H9 (cell line): Measurements from ENCODE around the gene POLR1D. TPM values are rescaled to one million over a fixed set of nuclear protein-coding genes. Genes with fewer than 3 reads are reported as not detected.
A peak's percentile ranks its signal among the peaks of the same experiment; 100 is the strongest.

Experiments
- DNase-seq: peaks from one replicate; pipeline ENCODE4 v3.0.0-alpha.2; 2017
- H2AFZ ChIP-seq: one replicate; pipeline ENCODE4 v1.6.1; 2013; ENCODE audit warnings: mild to moderate bottlenecking, low read length, control low read depth, moderate library complexity
- H2AK5ac ChIP-seq: 2 replicates; pipeline ENCODE4 v1.6.1; 2013; ENCODE audit warnings: low read length, control low read depth, mixed read lengths; ENCODE audit not compliant: insufficient read length
- H2BK120ac ChIP-seq: one replicate; pipeline ENCODE4 v1.6.1; 2013; ENCODE audit warnings: low read depth, mild to moderate bottlenecking, low read length, control low read depth, inconsistent platforms; ENCODE audit not compliant: poor library complexity, severe bottlenecking
- H2BK12ac ChIP-seq: 2 replicates; pipeline ENCODE4 v1.6.1; 2013; ENCODE audit warnings: low read length, control low read depth, mixed read lengths, low read depth; ENCODE audit not compliant: insufficient read length
- H2BK15ac ChIP-seq: 2 replicates; pipeline ENCODE4 v1.6.1; 2013; ENCODE audit warnings: low read depth, low read length, control low read depth
- H2BK20ac ChIP-seq: one replicate; pipeline ENCODE4 v1.6.1; 2013; ENCODE audit warnings: low read depth, mild to moderate bottlenecking, low read length, control low read depth, inconsistent platforms; ENCODE audit not compliant: poor library complexity, severe bottlenecking
- H2BK5ac ChIP-seq: 2 replicates; pipeline ENCODE4 v1.6.1; 2013; ENCODE audit warnings: low read length, control low read depth, mixed read lengths; ENCODE audit not compliant: insufficient read length
- H3K14ac ChIP-seq: 2 replicates; pipeline ENCODE4 v1.6.1; 2013; ENCODE audit warnings: low read length, control low read depth; ENCODE audit not compliant: insufficient read depth
- H3K18ac ChIP-seq: 2 replicates; pipeline ENCODE4 v1.6.1; 2013; ENCODE audit warnings: low read depth, mild to moderate bottlenecking, mixed read lengths, low read length, control low read depth; ENCODE audit not compliant: insufficient read length
- H3K23ac ChIP-seq: 2 replicates; pipeline ENCODE4 v1.6.1; 2013; ENCODE audit warnings: low read length, control low read depth, mixed read lengths, low read depth; ENCODE audit not compliant: insufficient read length
- H3K23me2 ChIP-seq: 2 replicates; pipeline ENCODE4 v1.6.1; 2013; ENCODE audit warnings: low read depth, mild to moderate bottlenecking, mixed read lengths, low read length, control low read depth; ENCODE audit not compliant: insufficient read length, poor library complexity, severe bottlenecking
- H3K27ac ChIP-seq: 2 replicates; pipeline ENCODE4 v1.5.1; 2013; ENCODE audit warnings: low read length, control low read depth, mixed read lengths, low read depth; ENCODE audit not compliant: insufficient read length
- H3K27me3 ChIP-seq: 2 replicates; pipeline ENCODE4 v1.6.1; 2013; ENCODE audit warnings: low read length, control low read depth, inconsistent platforms; ENCODE audit not compliant: insufficient read depth
- H3K4ac ChIP-seq: 2 replicates; pipeline ENCODE4 v1.6.1; 2013; ENCODE audit warnings: low read depth, mild to moderate bottlenecking, control low read depth, inconsistent platforms, low read length, moderate library complexity
- H3K4me1 ChIP-seq: 2 replicates; pipeline ENCODE4 v1.6.1; 2013; ENCODE audit warnings: low read length, control low read depth, inconsistent platforms; ENCODE audit not compliant: insufficient read depth
- H3K4me2 ChIP-seq: 2 replicates; pipeline ENCODE4 v1.6.1; 2013; ENCODE audit warnings: low read length, control low read depth, mixed read lengths; ENCODE audit not compliant: insufficient read length, insufficient read depth
- H3K56ac ChIP-seq: 2 replicates; pipeline ENCODE4 v1.6.1; 2013; ENCODE audit warnings: low read depth, mild to moderate bottlenecking, mixed read lengths, low read length, control low read depth; ENCODE audit not compliant: insufficient read length
- H3K79me1 ChIP-seq: 2 replicates; pipeline ENCODE4 v1.6.1; 2013; ENCODE audit warnings: low read depth, mild to moderate bottlenecking, moderate library complexity, low read length, control low read depth, inconsistent platforms; ENCODE audit not compliant: insufficient read depth, poor library complexity, severe bottlenecking
- H3K79me2 ChIP-seq: 2 replicates; pipeline ENCODE4 v1.6.1; 2013; ENCODE audit warnings: low read length, control low read depth, inconsistent platforms; ENCODE audit not compliant: insufficient read depth
- H3K9ac ChIP-seq: 2 replicates; pipeline ENCODE4 v1.6.1; 2013; ENCODE audit warnings: low read length, control low read depth, mixed read lengths; ENCODE audit not compliant: insufficient read length; ENCODE audit errors: extremely low read depth
- H3K9me3 ChIP-seq: one replicate; pipeline ENCODE4 v1.6.1; 2013; ENCODE audit warnings: low read depth, low read length, inconsistent platforms; ENCODE audit not compliant: control insufficient read depth
- H3T11ph ChIP-seq: one replicate; pipeline ENCODE4 v1.6.1; 2013; ENCODE audit warnings: mild to moderate bottlenecking, low read length, control low read depth, inconsistent platforms
- H4K20me1 ChIP-seq: one replicate; pipeline ENCODE4 v1.6.1; 2013; ENCODE audit not compliant: control insufficient read depth, insufficient read length, insufficient read depth
- H4K5ac ChIP-seq: 2 replicates; pipeline ENCODE4 v1.6.1; 2013; ENCODE audit warnings: low read depth, mild to moderate bottlenecking, mixed read lengths, low read length, control low read depth; ENCODE audit not compliant: insufficient read length
- H4K8ac ChIP-seq: replicated peaks from 2 replicates; pipeline ENCODE4 v1.6.1; 2013; ENCODE audit warnings: low read length, control low read depth, mixed read lengths, low read depth; ENCODE audit not compliant: insufficient read length
- H4K91ac ChIP-seq: 2 replicates; pipeline ENCODE4 v1.6.1; 2013; ENCODE audit warnings: low read depth, mild to moderate bottlenecking, moderate library complexity, mixed read lengths, low read length, control low read depth; ENCODE audit not compliant: insufficient read length
- H3K27ac Mint-ChIP-seq, 3 experiments: 2 replicates in 2 of 3; 3 replicates in 1 of 3; pipeline ENCODE4 v1.8.0; 2020 to 2021; ENCODE audit warnings: mixed read lengths in 3 of 3, mild to moderate bottlenecking in 1 of 3, moderate library complexity in 1 of 3
- H3K27me3 Mint-ChIP-seq: 2 replicates; pipeline ENCODE4 v1.8.0; 2021; ENCODE audit warnings: low read depth, mild to moderate bottlenecking, moderate library complexity, mixed read lengths
- H3K36me3 Mint-ChIP-seq, 3 experiments: 2 replicates in 2 of 3; 3 replicates in 1 of 3; pipeline ENCODE4 v1.8.0; 2020 to 2021; ENCODE audit warnings: low read depth in 3 of 3, mixed read lengths in 3 of 3; ENCODE audit not compliant: insufficient read depth in 1 of 3
- H3K4me1 Mint-ChIP-seq, 2 experiments: 2 replicates each; pipeline ENCODE4 v1.8.0; 2020; ENCODE audit warnings: mixed read lengths in 2 of 2
- H3K4me3 Mint-ChIP-seq, 2 experiments: 2 replicates in 1 of 2; 3 replicates in 1 of 2; pipeline ENCODE4 v1.8.0; 2020 to 2021; ENCODE audit warnings: mild to moderate bottlenecking in 2 of 2, mixed read lengths in 2 of 2, moderate library complexity in 1 of 2
- H3K9me3 Mint-ChIP-seq, 2 experiments: 2 replicates in 1 of 2; 3 replicates in 1 of 2; pipeline ENCODE4 v1.8.0; 2020; ENCODE audit warnings: mild to moderate bottlenecking in 2 of 2, mixed read lengths in 2 of 2, moderate library complexity in 1 of 2
- WGBS: extraction: QIAGEN DNeasy Blood & Tissue Kit; methylation state at CpG from one replicate; pipeline ENCODE4 v1.1.7; 2013; ENCODE audit warnings: missing lambda C conversion rate, low lambda C conversion rate, mixed read lengths; ENCODE audit not compliant: insufficient read length; ENCODE audit errors: extremely low coverage; 5-methylcytosine and 5-hydroxymethylcytosine counted together
- total RNA-seq: library from RNA; stranded (reverse); gene quantifications from 2 replicates; pipeline ENCODE4 v1.2.1, GENCODE V29; 2021
- TF ChIP-seq, protein P1 (sequence below): fragments of 200-600 bp; sonication (generic); conservative IDR thresholded peaks from 3 replicates; pipeline ENCODE4 v1.8.0; 2021; ENCODE audit warnings: antibody characterized with exemption, mild to moderate bottlenecking

POLR1D gene
- total RNA-seq, 1 experiment from 2014 or later = 167 TPM

DNA sequence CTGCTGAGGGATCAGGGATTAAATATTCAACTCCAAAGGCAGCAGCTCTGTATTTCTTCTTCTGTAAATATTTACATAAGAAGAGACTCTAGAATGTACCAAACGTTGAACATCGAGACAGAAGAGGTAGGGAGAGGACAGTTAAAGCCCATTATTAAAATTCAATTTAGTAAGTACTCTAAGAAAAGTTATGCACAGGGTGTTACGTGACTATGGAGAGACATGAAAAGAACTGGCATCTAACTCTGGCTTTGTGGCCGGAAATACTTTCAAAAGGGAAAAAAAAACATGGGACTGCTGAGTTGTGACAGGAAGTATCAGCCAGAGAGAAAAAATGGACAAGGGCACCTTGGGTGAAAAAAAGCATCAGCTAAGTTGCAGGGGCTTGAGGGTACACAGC lies 38.0 kb upstream of the POLR1D start:
- WGBS = no CpG with 5 or more reads among the region's 4 CpGs
- H4K5ac ChIP-seq = no peak overlapping the region
- no peaks in the 10 kb centered on the region; a peak in 1 of 5 replicates for H3K9me3 Mint-ChIP-seq
- peaks cover 0 to 5% of the 10 kb centered on the region in 2 experiments; a peak in 1 of 4 replicates for H3K4me1 Mint-ChIP-seq
- no peak overlapping the region for H3K56ac ChIP-seq
- no peak overlapping the region for H3K27ac ChIP-seq
- H3T11ph ChIP-seq = no peak overlapping the region
- H3K18ac ChIP-seq = no peak overlapping the region
- TF ChIP-seq, protein P1, sequence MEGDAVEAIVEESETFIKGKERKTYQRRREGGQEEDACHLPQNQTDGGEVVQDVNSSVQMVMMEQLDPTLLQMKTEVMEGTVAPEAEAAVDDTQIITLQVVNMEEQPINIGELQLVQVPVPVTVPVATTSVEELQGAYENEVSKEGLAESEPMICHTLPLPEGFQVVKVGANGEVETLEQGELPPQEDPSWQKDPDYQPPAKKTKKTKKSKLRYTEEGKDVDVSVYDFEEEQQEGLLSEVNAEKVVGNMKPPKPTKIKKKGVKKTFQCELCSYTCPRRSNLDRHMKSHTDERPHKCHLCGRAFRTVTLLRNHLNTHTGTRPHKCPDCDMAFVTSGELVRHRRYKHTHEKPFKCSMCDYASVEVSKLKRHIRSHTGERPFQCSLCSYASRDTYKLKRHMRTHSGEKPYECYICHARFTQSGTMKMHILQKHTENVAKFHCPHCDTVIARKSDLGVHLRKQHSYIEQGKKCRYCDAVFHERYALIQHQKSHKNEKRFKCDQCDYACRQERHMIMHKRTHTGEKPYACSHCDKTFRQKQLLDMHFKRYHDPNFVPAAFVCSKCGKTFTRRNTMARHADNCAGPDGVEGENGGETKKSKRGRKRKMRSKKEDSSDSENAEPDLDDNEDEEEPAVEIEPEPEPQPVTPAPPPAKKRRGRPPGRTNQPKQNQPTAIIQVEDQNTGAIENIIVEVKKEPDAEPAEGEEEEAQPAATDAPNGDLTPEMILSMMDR = no peak
- H2BK15ac ChIP-seq = no peak overlapping the region
- no peaks in the 10 kb centered on the region for H3K27me3 ChIP-seq
- H3K36me3 Mint-ChIP-seq = peaks cover 2 to 12% (median 5%) of the 10 kb centered on the region in 3 experiments; a peak in 5 of 7 replicates
- H4K8ac ChIP-seq = no peak overlapping the region
- H3K79me1 ChIP-seq = peaks cover 7% of the 10 kb centered on the region
- H3K9ac ChIP-seq = no peak overlapping the region
- no peak overlapping the region for H2BK5ac ChIP-seq
- no peaks in the 10 kb centered on the region for H3K23me2 ChIP-seq
- H2BK120ac ChIP-seq = no peak overlapping the region
- H3K4me3 Mint-ChIP-seq = no peak overlapping the region
- no peak overlapping the region for H2BK12ac ChIP-seq
- peaks cover 1% of the 10 kb centered on the region; the same call in 1 of the 2 replicates for H3K79me2 ChIP-seq
- no peaks in the 10 kb centered on the region for H3K27me3 Mint-ChIP-seq
- no peak overlapping the region for H3K4me2 ChIP-seq
- DNase-seq = no peak
- H3K27ac Mint-ChIP-seq = peak overlapping the region in 2 of 3 experiments; percentile 15 to 55; a peak in 2 of 7 replicates
- no peak overlapping the region for H2BK20ac ChIP-seq
- H3K9me3 ChIP-seq = no peaks in the 10 kb centered on the region
- H3K4me1 ChIP-seq = no peaks in the 10 kb centered on the region; the same call in 1 of the 2 replicates
- no peaks in the 10 kb centered on the region for H4K20me1 ChIP-seq
- H3K23ac ChIP-seq = no peak overlapping the region
- no peak overlapping the region for H2AK5ac ChIP-seq
- no peak overlapping the region for H4K91ac ChIP-seq
- H3K14ac ChIP-seq = no peak overlapping the region
- no peak overlapping the region for H2AFZ ChIP-seq
- no peak overlapping the region for H3K4ac ChIP-seq
